ENCODE measurements around the gene EIF4E2. TPM values are rescaled to one million over a fixed set of nuclear protein-coding genes. Genes with fewer than 3 reads are reported as not detected.

Gene EIF4E2
- total RNA-seq, 1 donor from 2014 or later: 68.1 TPM

DNA sequence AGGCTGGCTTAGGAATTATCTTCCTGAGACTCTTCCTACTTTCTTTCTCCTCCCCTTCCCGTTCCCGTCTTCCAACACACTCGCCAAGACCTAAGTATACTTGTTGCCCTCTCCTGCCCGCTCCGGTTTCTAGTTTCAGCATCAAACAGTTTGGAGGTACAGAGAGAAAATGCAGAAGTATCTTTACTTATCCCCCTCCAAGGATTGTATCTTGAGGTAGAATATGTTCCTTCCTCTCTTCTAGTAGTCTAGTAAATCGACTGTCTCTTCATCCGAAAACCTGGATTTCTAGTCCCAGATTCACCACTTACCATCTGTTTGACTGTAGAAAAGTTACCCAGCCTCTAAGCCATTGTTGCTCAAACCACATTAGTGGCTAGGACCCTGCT, 755 bp downstream of the EIF4E2 start:
- H3K36me3 ChIP-seq: peaks cover 34% of the 10 kb centered on the region
- H3K4me3 ChIP-seq: peak overlapping the region; percentile 92
- H3K27ac ChIP-seq: peak overlapping the region; percentile 99
- no peaks in the 10 kb centered on the region for H3K9me3 ChIP-seq
- peaks cover 46% of the 10 kb centered on the region for H3K4me1 ChIP-seq
- ATAC-seq (peak in 1 of 2 donors; percentile 11), DNase-seq (no peak)
- intact Hi-C loops (cut with DNase I): no loop called here
- TF ChIP-seq CTCF (IDR thresholded peaks at IDR 0.05): no peak
- no peaks in the 10 kb centered on the region for H3K27me3 ChIP-seq (ENCODE audit: low read depth)

GRCh38 chr2:232551776-232552175, 1.3 kb downstream of the EIF4E2 start:
- ATAC-seq (no peak), DNase-seq (no peak)
- intact Hi-C loops (cut with DNase I): no loop called here
- H3K9me3 ChIP-seq: no peaks in the 10 kb centered on the region
- peaks cover 39% of the 10 kb centered on the region for H3K36me3 ChIP-seq
- H3K27ac ChIP-seq: no peak overlapping the region
- no peaks in the 10 kb centered on the region for H3K27me3 ChIP-seq (ENCODE audit: low read depth)
- no peak for TF ChIP-seq CTCF (IDR thresholded peaks at IDR 0.05)
- H3K4me3 ChIP-seq: peak overlapping the region; percentile 92
- H3K4me1 ChIP-seq: peaks cover 46% of the 10 kb centered on the region

DNA sequence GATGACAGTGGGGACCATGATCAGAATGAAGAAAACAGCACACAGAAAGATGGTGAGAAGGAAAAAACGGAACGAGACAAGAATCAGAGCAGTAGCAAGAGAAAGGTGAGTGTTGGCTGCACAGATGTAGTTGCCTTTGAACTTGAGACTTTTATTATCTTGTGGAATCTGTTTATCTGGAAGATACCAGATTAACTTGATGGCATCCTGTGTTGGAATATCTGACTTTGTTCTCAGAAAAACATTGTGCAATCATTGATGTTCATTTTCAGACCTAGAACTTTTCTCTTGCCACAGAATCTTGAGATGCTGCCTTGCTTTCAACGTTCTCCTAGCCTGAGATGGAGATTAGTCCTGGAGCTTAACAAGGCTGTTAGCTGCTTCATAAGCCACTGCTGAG, 5.9 kb downstream of the EIF4E2 start:
- DNase-seq (no peak), ATAC-seq (no peak)
- Histone ChIP-seq H3K4me1 (peaks cover 34% of the 10 kb centered on the region), H3K27ac (no peak overlapping the region), H3K4me3 (no peak overlapping the region), H3K27me3 (ENCODE audit: low read depth) (no peaks in the 10 kb centered on the region), H3K9me3 (no peaks in the 10 kb centered on the region), H3K36me3 (peaks cover 84% of the 10 kb centered on the region)
- intact Hi-C loops (cut with DNase I): no loop called here
- no peak for TF ChIP-seq CTCF (IDR thresholded peaks at IDR 0.05)

GRCh38 chr2:232562515-232563151, 12.1 kb downstream of the EIF4E2 start:
- no peak overlapping the region for H3K4me3 ChIP-seq
- intact Hi-C loops (cut with DNase I): no loop called here
- no peak overlapping the region for H3K27ac ChIP-seq
- H3K27me3 ChIP-seq (ENCODE audit: low read depth): no peaks in the 10 kb centered on the region
- ATAC-seq (no peak), DNase-seq (no peak)
- H3K36me3 ChIP-seq: peaks cover 99% of the 10 kb centered on the region
- no peaks in the 10 kb centered on the region for H3K9me3 ChIP-seq
- H3K4me1 ChIP-seq: no peaks in the 10 kb centered on the region
- TF ChIP-seq CTCF (IDR thresholded peaks at IDR 0.05): no peak

DNA sequence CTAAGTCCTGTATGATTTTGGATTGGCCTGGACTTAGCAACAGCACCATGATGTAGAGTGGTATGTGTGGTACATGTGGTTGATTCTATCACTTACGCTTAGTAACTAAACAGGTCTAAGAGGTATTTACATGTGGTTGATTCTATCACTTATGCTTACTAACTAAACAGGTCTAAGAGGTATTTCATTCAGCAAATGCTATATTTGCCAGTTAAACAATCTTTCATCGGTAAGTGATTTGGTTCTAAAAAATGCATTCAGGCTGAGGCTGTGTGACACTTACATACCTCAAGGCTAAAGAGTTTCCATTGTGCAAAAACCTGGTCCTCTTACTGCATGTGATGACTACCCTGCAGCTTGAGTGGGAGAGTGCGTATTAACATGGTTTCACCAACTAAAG, 13.1 kb downstream of the EIF4E2 start:
- H3K4me3 ChIP-seq: no peak overlapping the region
- TF ChIP-seq CTCF (IDR thresholded peaks at IDR 0.05): no peak
- H3K36me3 ChIP-seq: peaks cover 99% of the 10 kb centered on the region
- no peak overlapping the region for H3K27ac ChIP-seq
- no peaks in the 10 kb centered on the region for H3K27me3 ChIP-seq (ENCODE audit: low read depth)
- ATAC-seq: peak; percentile 64 to 88
- H3K4me1 ChIP-seq: peaks cover 5% of the 10 kb centered on the region
- intact Hi-C loops (cut with DNase I): no loop called here
- DNase-seq: no peak
- H3K9me3 ChIP-seq: no peaks in the 10 kb centered on the region

Data from lower lobe of right lung (tissue), 2 donors.